Measurements from ENCODE around the gene MYO7A.

MYO7A gene

GRCh38 chr11:77111277-77111676, 16.8 kb upstream of the MYO7A start:
- no peak for DNase-seq (ENCODE audit: low read depth in 1 of 2, low spot score in 1 of 2)

GRCh38 chr11:77111946-77112345, 16.1 kb upstream of the MYO7A start:
- no peak for DNase-seq (ENCODE audit: low read depth in 1 of 2, low spot score in 1 of 2)

GRCh38 chr11:77112641-77113381, 15.2 kb upstream of the MYO7A start:
- no peak for DNase-seq (ENCODE audit: low read depth in 1 of 2, low spot score in 1 of 2)

- no peak for DNase-seq (ENCODE audit: low read depth in 1 of 2, low spot score in 1 of 2)
Measured at GRCh38 chr11:77113382-77114088, 14.5 kb upstream of the MYO7A start.

GRCh38 chr11:77114089-77114463, 14.0 kb upstream of the MYO7A start:
- DNase-seq (ENCODE audit: low read depth in 1 of 2, low spot score in 1 of 2), result no peak

- DNase-seq (ENCODE audit: low read depth in 1 of 2, low spot score in 1 of 2), result no peak
Measured at GRCh38 chr11:77115181-77115611, 12.8 kb upstream of the MYO7A start.

GRCh38 chr11:77115956-77116355, 12.1 kb upstream of the MYO7A start:
- no peak for DNase-seq (ENCODE audit: low read depth in 1 of 2, low spot score in 1 of 2)

- DNase-seq (ENCODE audit: low read depth in 1 of 2, low spot score in 1 of 2), result no peak
Measured at GRCh38 chr11:77117492-77117891, 10.6 kb upstream of the MYO7A start.

- DNase-seq (ENCODE audit: low read depth in 1 of 2, low spot score in 1 of 2), result no peak
Measured at GRCh38 chr11:77118086-77118485, 10.0 kb upstream of the MYO7A start.

GRCh38 chr11:77118971-77119370, 9.1 kb upstream of the MYO7A start:
- no peak for DNase-seq (ENCODE audit: low read depth in 1 of 2, low spot score in 1 of 2)

GRCh38 chr11:77119531-77119936, 8.5 kb upstream of the MYO7A start:
- DNase-seq (ENCODE audit: low read depth in 1 of 2, low spot score in 1 of 2), result no peak

- DNase-seq (ENCODE audit: low read depth in 1 of 2, low spot score in 1 of 2), result no peak
Measured at GRCh38 chr11:77120571-77120970, 7.5 kb upstream of the MYO7A start.

- DNase-seq (ENCODE audit: low read depth in 1 of 2, low spot score in 1 of 2), result no peak
Measured at GRCh38 chr11:77121096-77121640, 6.9 kb upstream of the MYO7A start.

GRCh38 chr11:77121876-77122575, 6.0 kb upstream of the MYO7A start:
- no peak for DNase-seq (ENCODE audit: low read depth in 1 of 2, low spot score in 1 of 2)

GRCh38 chr11:77122576-77123212, 5.4 kb upstream of the MYO7A start:
- DNase-seq (ENCODE audit: low read depth in 1 of 2, low spot score in 1 of 2), result no peak

GRCh38 chr11:77123591-77123990, 4.5 kb upstream of the MYO7A start:
- no peak for DNase-seq (ENCODE audit: low read depth in 1 of 2, low spot score in 1 of 2)

GRCh38 chr11:77124041-77124440, 4.0 kb upstream of the MYO7A start:
- no peak for DNase-seq (ENCODE audit: low read depth in 1 of 2, low spot score in 1 of 2)

GRCh38 chr11:77124488-77124887, 3.6 kb upstream of the MYO7A start:
- no peak for DNase-seq (ENCODE audit: low read depth in 1 of 2, low spot score in 1 of 2)

- no peak for DNase-seq (ENCODE audit: low read depth in 1 of 2, low spot score in 1 of 2)
Measured at GRCh38 chr11:77125191-77125590, 2.9 kb upstream of the MYO7A start.

GRCh38 chr11:77125695-77126094, 2.4 kb upstream of the MYO7A start:
- no peak for DNase-seq (ENCODE audit: low read depth in 1 of 2, low spot score in 1 of 2)

- DNase-seq (ENCODE audit: low read depth in 1 of 2, low spot score in 1 of 2), result no peak
Measured at GRCh38 chr11:77126156-77126775, 1.8 kb upstream of the MYO7A start.

All from activated CD4-positive, alpha-beta T cell treated with anti-CD3 and anti-CD28 coated beads, Interleukin-2, amount 50 U/mL, for 24 hours (primary cell).